ENCODE data around the gene MTA1. TPM values are rescaled to one million over a fixed set of nuclear protein-coding genes. Genes with fewer than 3 reads are reported as not detected.

The MTA1 gene
- total and polyA plus RNA-seq, 2 donors from 2014 or later = 30.4 to 112 TPM

DNA sequence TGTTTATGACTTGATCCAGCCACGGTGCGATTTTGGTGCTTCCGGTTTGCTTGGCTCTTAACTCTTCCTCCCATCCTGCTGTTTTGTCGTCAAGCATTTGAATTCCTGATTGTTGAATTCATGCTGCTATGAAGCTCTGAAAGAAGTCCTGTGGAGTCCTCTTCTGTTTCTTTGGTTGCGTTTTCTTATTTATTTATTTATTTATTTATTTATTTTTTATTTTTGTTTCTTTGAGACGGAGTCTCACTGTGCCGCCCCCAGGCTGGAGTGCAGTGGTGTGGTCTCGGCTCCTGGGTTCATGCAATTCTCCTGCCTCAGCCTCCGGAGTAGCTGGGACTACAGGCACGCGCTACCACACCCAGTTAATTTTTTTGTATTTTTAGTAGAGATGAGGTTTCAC lies 3.0 kb upstream of the MTA1 start:
- Histone ChIP-seq H3K4me1 (ENCODE audit: control insufficient read depth in 2 of 3, insufficient read depth in 2 of 3, low read depth in 1 of 3, low read length in 3 of 3) (peaks cover 0 to 19% (median 0%) of the 10 kb centered on the region in 3 donors), H3K9me3 (ENCODE audit: control insufficient read depth in 2 of 3, insufficient read depth in 1 of 3, low read length in 3 of 3) (no peaks in the 10 kb centered on the region), H3K27ac (ENCODE audit: low read depth in 2 of 2, low read length in 2 of 2) (no peak overlapping the region), H3K4me3 (ENCODE audit: low read length in 3 of 3) (no peak overlapping the region), H3K36me3 (ENCODE audit: control insufficient read depth in 2 of 3, insufficient read depth in 3 of 3, low read length in 3 of 3) (no peaks in the 10 kb centered on the region), H3K9ac (ENCODE audit: low read length in 3 of 3) (no peak overlapping the region), H3K27me3 (ENCODE audit: control insufficient read depth, insufficient read depth, low read length) (no peaks in the 10 kb centered on the region)
- FAIRE-seq = no peak
- intact Hi-C loops (cut with DNase I) = no loop called here
- TF ChIP-seq, protein P1, sequence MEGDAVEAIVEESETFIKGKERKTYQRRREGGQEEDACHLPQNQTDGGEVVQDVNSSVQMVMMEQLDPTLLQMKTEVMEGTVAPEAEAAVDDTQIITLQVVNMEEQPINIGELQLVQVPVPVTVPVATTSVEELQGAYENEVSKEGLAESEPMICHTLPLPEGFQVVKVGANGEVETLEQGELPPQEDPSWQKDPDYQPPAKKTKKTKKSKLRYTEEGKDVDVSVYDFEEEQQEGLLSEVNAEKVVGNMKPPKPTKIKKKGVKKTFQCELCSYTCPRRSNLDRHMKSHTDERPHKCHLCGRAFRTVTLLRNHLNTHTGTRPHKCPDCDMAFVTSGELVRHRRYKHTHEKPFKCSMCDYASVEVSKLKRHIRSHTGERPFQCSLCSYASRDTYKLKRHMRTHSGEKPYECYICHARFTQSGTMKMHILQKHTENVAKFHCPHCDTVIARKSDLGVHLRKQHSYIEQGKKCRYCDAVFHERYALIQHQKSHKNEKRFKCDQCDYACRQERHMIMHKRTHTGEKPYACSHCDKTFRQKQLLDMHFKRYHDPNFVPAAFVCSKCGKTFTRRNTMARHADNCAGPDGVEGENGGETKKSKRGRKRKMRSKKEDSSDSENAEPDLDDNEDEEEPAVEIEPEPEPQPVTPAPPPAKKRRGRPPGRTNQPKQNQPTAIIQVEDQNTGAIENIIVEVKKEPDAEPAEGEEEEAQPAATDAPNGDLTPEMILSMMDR (IDR thresholded peaks at IDR 0.05; ENCODE audit: borderline replicate concordance, extremely low read depth, insufficient read depth) = no peak
- DNase-seq = no peak

DNA sequence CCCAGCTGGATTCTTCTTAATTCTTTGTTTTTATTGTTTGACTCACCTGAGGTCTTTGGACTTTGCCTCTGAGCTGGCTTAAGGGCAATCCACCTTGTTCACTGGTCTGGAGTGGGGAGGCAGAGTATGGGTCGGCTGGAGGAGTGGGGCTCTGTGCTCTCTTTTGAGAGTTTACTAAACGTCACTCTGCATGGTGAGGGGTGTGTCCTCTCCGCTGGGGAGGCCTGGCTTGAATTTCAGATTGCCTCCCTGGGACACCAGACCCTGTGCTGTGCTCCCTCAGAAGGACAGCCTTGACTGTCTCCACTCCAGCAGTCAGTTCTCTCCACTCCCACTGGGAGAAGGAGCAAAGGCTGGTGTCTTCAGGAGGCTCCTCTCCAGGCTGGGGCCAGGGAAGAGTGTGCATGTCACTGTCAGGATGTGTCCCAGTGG lies 1.9 kb upstream of the MTA1 start:
- H3K9ac ChIP-seq (ENCODE audit: low read length in 3 of 3) = no peak overlapping the region
- intact Hi-C loops (cut with DNase I) = no loop called here
- no peaks in the 10 kb centered on the region for H3K9me3 ChIP-seq (ENCODE audit: control insufficient read depth in 2 of 3, insufficient read depth in 1 of 3, low read length in 3 of 3)
- DNase-seq (peak in 1 of 5 donors; percentile 35), FAIRE-seq (no peak)
- H3K4me3 ChIP-seq (ENCODE audit: low read length in 3 of 3) = no peak overlapping the region
- no peaks in the 10 kb centered on the region for H3K27me3 ChIP-seq (ENCODE audit: control insufficient read depth, insufficient read depth, low read length)
- no peaks in the 10 kb centered on the region for H3K36me3 ChIP-seq (ENCODE audit: control insufficient read depth in 2 of 3, insufficient read depth in 3 of 3, low read length in 3 of 3)
- H3K4me1 ChIP-seq (ENCODE audit: control insufficient read depth in 2 of 3, insufficient read depth in 2 of 3, low read depth in 1 of 3, low read length in 3 of 3) = peaks cover 0 to 19% (median 0%) of the 10 kb centered on the region in 3 donors
- TF ChIP-seq, protein P1 (IDR thresholded peaks at IDR 0.05; ENCODE audit: borderline replicate concordance, extremely low read depth, insufficient read depth) = no peak
- no peak overlapping the region for H3K27ac ChIP-seq (ENCODE audit: low read depth in 2 of 2, low read length in 2 of 2)

DNA sequence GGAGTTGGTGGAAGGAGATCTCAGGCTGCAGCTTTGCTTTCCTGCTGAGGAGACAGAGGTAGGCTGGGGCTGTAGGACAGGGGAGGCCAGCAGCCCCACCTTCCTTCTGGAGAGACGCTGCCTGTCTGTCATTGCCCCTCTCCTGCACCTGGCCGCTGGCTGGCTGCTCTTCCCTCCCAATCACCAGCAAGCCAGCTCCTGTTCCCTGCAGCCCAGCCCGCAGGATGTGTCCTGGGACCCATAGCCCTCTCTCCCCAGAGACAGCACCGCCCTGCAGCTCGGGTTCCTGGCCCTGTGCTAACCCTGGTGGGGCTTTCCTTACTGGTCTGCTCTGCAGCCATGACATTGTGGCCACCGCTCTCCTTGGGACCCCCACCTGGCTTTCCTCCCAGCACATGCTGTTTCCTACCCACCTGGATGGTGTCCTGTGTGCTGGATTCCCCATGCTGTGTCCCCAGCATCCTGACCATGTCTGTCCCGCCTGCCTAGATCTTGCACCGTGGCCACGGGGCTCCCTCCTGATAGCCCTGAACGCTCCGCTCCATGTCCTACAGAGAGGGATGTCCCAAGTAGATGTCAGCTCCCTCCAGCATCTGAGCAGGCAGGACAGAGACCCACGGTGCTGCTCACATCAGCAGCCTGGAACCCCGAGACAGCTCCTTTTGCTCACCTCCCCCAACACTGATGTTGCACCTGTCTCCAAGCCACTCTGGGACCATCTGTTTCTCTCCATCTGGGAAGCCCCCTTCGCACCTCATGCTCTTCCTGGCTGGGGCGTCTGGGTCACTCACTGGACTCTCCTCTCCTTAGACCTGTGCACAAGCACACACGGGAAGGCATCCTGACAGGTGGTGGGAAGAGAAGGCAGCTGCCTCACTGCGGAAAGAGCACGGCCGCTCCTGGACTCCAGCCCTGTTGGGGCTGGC lies 1.1 kb upstream of the MTA1 start:
- intact Hi-C loops (cut with DNase I) = no loop called here
- peak overlapping the region in 1 of 3 donors; percentile 67 for H3K4me3 ChIP-seq (ENCODE audit: low read length in 3 of 3)
- TF ChIP-seq, protein P1 (IDR thresholded peaks at IDR 0.05; ENCODE audit: borderline replicate concordance, extremely low read depth, insufficient read depth) = no peak
- H3K4me1 ChIP-seq (ENCODE audit: control insufficient read depth in 2 of 3, insufficient read depth in 2 of 3, low read depth in 1 of 3, low read length in 3 of 3) = peaks cover 0 to 19% (median 0%) of the 10 kb centered on the region in 3 donors
- FAIRE-seq (no peak), DNase-seq (peak in 1 of 5 donors; percentile 48)
- no peaks in the 10 kb centered on the region for H3K9me3 ChIP-seq (ENCODE audit: control insufficient read depth in 2 of 3, insufficient read depth in 1 of 3, low read length in 3 of 3)
- no peaks in the 10 kb centered on the region for H3K27me3 ChIP-seq (ENCODE audit: control insufficient read depth, insufficient read depth, low read length)
- H3K9ac ChIP-seq (ENCODE audit: low read length in 3 of 3) = peak overlapping the region in 1 of 3 donors; percentile 75
- H3K27ac ChIP-seq (ENCODE audit: low read depth in 2 of 2, low read length in 2 of 2) = no peak overlapping the region
- no peaks in the 10 kb centered on the region for H3K36me3 ChIP-seq (ENCODE audit: control insufficient read depth in 2 of 3, insufficient read depth in 3 of 3, low read length in 3 of 3)
